Left forelimb (tissue), 1 donor: ENCODE results near the gene TUG1.

Source experiments
- DNase-seq: peaks from one replicate; pipeline ENCODE4 v3.0.0-alpha.2; 2018; ENCODE audit warnings: low spot score

TUG1 gene

GRCh38 chr22:30968924-30969531, at the start of gene TUG1:
Gene TUG1 (plus strand): TSS chr22:30969265.
- DNase-seq, result peak; percentile 99

- no peak for DNase-seq
Measured at GRCh38 chr22:30919973-30920372, 49.1 kb upstream of the TUG1 start.

- DNase-seq, result peak; percentile 85
Measured at GRCh38 chr22:30920407-30920806, 48.7 kb upstream of the TUG1 start.

GRCh38 chr22:30921108-30921507, 48.0 kb upstream of the TUG1 start:
- DNase-seq, result no peak

GRCh38 chr22:30922151-30922611, 46.9 kb upstream of the TUG1 start:
- no peak for DNase-seq

- peak; percentile 54 for DNase-seq
Measured at GRCh38 chr22:30923168-30923900, 45.7 kb upstream of the TUG1 start.

GRCh38 chr22:30925667-30926066, 43.4 kb upstream of the TUG1 start:
- DNase-seq, result no peak

- DNase-seq, result no peak
Measured at GRCh38 chr22:30926706-30927105, 42.4 kb upstream of the TUG1 start.

GRCh38 chr22:30927806-30928205, 41.3 kb upstream of the TUG1 start:
- no peak for DNase-seq

GRCh38 chr22:30928401-30928800, 40.7 kb upstream of the TUG1 start:
- DNase-seq, result no peak

- DNase-seq, result no peak
Measured at GRCh38 chr22:30930228-30930627, 38.8 kb upstream of the TUG1 start.

- no peak for DNase-seq
Measured at GRCh38 chr22:30931541-30932300, 37.3 kb upstream of the TUG1 start.

GRCh38 chr22:30932661-30933060, 36.4 kb upstream of the TUG1 start:
- no peak for DNase-seq

GRCh38 chr22:30933457-30933856, 35.6 kb upstream of the TUG1 start:
- DNase-seq, result no peak

- DNase-seq, result no peak
Measured at GRCh38 chr22:30934053-30934452, 35.0 kb upstream of the TUG1 start.

GRCh38 chr22:30940685-30941362, 28.2 kb upstream of the TUG1 start:
- no peak for DNase-seq

- DNase-seq, result no peak
Measured at GRCh38 chr22:30941363-30941740, 27.7 kb upstream of the TUG1 start.

GRCh38 chr22:30943368-30943767, 25.7 kb upstream of the TUG1 start:
- no peak for DNase-seq

- no peak for DNase-seq
Measured at GRCh38 chr22:30944986-30945385, 24.1 kb upstream of the TUG1 start.

GRCh38 chr22:30945653-30946052, 23.4 kb upstream of the TUG1 start:
- no peak for DNase-seq

- no peak for DNase-seq
Measured at GRCh38 chr22:30946354-30946753, 22.7 kb upstream of the TUG1 start.

GRCh38 chr22:30947173-30947815, 21.8 kb upstream of the TUG1 start:
- no peak for DNase-seq
